Measurements from ENCODE around the gene ADM2.

Gene ADM2

DNA sequence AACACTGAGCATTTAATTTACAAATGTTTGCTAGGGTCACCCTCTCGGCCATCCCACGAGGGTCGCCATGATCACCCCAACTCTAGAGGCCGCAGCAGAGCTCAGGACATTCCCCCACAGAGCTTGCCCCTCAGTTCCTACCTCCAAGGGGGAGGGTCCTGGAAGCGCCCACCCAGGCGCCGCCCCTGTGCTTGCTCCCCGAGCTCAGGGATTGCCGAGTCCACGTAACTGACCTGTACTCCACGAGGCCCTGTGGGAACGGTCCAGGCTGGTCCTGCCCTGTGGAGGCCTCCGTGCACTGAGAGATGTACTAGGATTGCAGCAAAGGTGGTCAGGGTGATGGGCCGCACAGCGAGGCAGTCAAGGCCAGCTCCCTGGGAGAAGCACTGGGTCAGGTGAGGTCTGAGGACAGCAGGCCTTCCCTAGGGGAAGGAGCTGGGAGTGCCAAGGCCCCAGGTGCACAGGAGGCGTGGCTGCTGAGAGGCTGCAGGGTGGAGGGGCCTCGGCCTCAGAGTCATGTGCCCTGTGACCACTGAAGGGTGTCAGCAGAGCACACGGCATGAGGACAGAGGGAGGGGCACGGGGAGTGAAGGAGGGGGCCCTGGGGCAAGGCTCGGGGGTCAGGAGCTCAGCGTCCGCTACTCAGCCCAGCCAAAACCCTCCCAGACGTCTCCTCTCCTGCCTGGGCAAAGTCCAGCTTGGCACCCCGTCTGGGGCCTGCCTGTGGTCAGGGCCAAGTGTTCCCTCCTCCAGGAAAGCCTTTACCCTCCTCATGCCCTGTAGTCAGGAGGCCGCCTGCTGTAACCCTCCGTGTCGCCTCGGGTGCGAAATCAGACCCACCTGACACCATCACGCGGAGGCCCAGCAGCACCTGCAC, 2.9 kb downstream of the ADM2 start:
- no peak overlapping the region for H3K4me3 ChIP-seq (ENCODE audit: low read depth, low read length)

GRCh38 chr22:50485221-50486131, 4.1 kb downstream of the ADM2 start:
- H3K4me3 ChIP-seq (ENCODE audit: low read depth, low read length) = no peak overlapping the region

GRCh38 chr22:50486561-50487289, 5.4 kb downstream of the ADM2 start, which contains the start of gene MIOX:
Gene MIOX, plus strand, starts transcription at chr22:50486859. Its CDS starts 39 bp downstream, at chr22:50486898.
- H3K4me3 ChIP-seq (ENCODE audit: low read depth, low read length) = no peak within 1 kb of the TSS

- no peak overlapping the region for H3K4me3 ChIP-seq (ENCODE audit: low read depth, low read length)
Observed at GRCh38 chr22:50487290-50488005, 6.1 kb downstream of the ADM2 start.

DNA sequence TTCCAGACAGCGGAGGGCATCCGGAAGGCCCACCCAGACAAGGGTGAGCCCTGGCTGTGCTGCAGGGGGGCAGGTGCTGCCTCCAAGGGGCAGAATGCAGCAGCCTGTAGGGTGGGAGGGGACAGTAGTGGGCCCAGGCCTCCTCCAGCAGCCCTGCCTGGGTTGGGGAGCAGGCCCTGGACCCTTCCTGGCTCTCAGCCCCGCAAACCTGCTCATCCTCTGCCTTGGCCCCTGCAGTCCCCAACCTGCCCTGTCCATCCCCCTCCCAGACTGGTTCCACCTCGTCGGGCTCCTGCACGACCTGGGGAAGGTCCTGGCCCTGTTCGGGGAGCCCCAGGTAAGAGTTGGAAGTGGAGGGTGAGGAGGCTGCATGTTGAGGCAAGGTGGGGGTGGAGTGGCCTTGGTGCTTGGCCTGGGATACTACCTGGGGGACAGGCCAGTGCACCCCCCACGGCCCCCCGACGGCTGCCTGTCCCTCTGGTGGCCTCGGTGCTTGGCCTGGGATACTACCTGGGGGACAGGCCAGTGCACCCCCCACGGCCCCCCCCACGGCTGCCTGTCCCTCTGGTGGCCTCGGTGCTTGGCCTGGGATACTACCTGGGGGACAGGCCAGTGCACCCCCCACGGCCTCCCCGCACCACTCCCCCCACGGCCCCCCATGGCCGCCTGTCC, 6.8 kb downstream of the ADM2 start:
- H3K4me3 ChIP-seq (ENCODE audit: low read depth, low read length) = no peak overlapping the region

GRCh38 chr22:50488886-50489285, 7.5 kb downstream of the ADM2 start:
- no peak overlapping the region for H3K4me3 ChIP-seq (ENCODE audit: low read depth, low read length)

- H3K4me3 ChIP-seq (ENCODE audit: low read depth, low read length) = no peak overlapping the region
Observed at GRCh38 chr22:50489363-50490243, 8.3 kb downstream of the ADM2 start.

GRCh38 chr22:50490531-50491308, 9.4 kb downstream of the ADM2 start:
- no peak overlapping the region for H3K4me3 ChIP-seq (ENCODE audit: low read depth, low read length)

DNA sequence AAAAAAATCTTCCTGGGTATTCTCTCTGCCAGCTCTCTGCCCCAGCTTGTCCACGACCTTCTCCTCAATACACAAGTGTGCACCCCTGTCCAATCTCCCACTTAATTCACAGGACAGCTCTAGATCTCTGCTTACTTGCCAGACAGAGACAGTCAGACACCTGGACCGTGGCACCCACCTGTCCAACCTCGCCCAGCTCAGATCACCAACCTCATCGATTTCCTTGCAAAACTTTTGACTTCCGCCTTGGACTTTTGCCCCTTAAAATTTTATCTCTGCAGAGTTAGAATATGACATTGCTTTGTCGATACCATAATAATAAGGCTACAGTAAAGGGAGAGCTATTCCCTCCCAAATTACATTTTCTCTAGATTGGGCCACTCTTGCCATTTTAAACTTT, 15.8 kb downstream of the ADM2 start:
- H3K4me3 ChIP-seq (ENCODE audit: low read depth, low read length) = no peak overlapping the region

DNA sequence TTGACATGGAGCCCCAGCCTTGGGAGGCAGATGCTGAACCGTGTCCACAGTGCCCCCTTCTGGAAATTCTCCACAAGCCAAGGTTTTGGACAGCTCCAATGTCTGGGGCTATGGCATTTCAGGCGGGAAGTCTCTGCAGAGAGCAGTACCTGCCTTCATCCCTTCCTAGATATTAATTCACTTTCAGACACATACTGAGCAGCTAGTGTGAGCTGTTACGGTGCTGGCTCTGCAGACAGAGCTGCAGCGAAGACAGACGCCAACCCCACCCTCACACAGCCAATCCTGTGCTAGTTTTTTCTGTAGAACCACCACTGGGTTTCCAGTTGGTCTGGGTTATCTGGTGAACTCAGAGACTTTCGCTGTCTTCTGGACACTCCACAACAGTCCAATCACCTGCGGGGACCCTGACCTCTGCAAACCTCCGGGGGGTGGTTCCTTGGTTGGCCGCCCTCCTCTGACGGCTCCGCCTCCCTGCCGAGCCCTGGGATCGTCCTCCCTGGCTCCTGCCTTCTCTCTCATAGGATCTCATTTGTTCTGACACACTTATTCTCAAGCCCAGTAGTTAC, 17.1 kb downstream of the ADM2 start:
- H3K4me3 ChIP-seq (ENCODE audit: low read depth, low read length) = no peak overlapping the region

DNA sequence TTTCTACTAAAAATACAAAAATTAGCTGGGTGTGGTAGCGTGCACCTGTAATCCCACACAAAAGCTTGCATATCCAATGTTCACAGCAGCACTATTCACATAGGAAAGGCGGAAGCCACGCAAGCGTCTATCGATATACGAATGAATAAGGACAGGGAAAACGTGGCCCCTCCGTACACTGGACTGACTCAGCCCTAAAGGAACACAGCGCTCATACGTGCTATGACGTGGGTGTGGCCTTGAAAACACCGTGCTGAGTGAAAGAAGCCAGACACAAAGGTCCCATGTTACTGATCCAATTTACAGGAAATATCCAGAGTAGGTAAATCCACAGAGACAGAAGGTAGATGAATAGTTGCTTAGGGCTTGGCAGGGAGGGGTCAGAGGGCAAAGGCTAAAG, 19.1 kb downstream of the ADM2 start:
- no peak overlapping the region for H3K4me3 ChIP-seq (ENCODE audit: low read depth, low read length)

GRCh38 chr22:50502096-50502495, 20.8 kb downstream of the ADM2 start:
- no peak overlapping the region for H3K4me3 ChIP-seq (ENCODE audit: low read depth, low read length)

GRCh38 chr22:50502628-50503474, 21.5 kb downstream of the ADM2 start:
- no peak overlapping the region for H3K4me3 ChIP-seq (ENCODE audit: low read depth, low read length)

DNA sequence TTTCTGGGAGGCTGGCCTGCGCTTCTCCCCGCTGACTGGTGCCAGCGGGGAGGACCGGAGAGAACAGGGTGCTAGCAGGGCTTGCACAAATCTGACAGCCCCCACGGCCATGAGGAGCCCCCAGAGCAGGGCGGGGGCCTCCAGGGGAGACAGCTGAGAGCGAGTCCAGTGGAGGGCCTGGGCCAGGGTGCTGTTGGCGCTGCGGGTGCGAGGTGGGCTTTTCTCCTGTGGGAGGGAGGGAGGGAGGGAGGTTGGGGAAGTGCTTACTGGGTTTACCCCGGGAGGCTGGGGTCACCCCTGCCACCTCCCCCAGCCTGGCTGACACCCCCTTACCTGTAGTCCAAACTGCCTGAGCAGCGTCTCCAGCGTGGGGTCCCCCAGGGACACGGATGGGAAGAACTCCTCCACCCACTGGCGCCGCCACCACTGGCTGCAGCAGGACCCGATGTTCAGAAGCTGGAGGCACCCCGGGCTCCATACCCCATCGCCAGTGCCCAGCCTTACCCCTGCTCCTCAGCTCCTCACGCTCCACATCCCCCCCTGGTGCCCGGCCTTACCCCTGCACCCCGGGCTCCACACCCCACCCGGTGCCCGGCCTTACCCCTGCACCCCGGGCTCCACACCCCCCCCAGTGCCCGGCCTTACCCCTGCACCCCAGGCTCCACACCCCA, 22.3 kb downstream of the ADM2 start:
- no peak overlapping the region for H3K4me3 ChIP-seq (ENCODE audit: low read depth, low read length)

GRCh38 chr22:50504369-50505211, 23.2 kb downstream of the ADM2 start:
- no peak overlapping the region for H3K4me3 ChIP-seq (ENCODE audit: low read depth, low read length)
